SK-N-SH (cell line): ENCODE results near the gene PPFIBP2. TPM values are rescaled to one million over a fixed set of nuclear protein-coding genes. Genes with fewer than 3 reads are reported as not detected.

Experiments used
- CTCF ChIA-PET: fragments of 300-600, 350-600 bp; formaldehyde crosslinking; extraction: SDS; loops from one replicate; lab custom pipeline; 2021; lab: Yijun Ruan, JAX
- POLR2A ChIA-PET: fragments of 350-600 bp; sonication (Branson Sonifier 250); formaldehyde crosslinking; extraction: SDS; loops from one replicate; lab custom pipeline; 2020; ENCODE audit warnings: antibody characterized with exemption, inconsistent platforms; lab: Yijun Ruan, JAX
- DNase-seq: peaks from one replicate; pipeline ENCODE4 v3.0.0; 2012
- H2AFZ ChIP-seq: fragments of 200-600 bp; sonication (generic); 2 replicates; pipeline ENCODE4 v1.8.1; 2016; ENCODE audit warnings: antibody characterized with exemption, mild to moderate bottlenecking, low read depth
- H3F3A ChIP-seq: fragments of 200-600 bp; sonication (generic); replicated peaks from 2 replicates; pipeline ENCODE3; 2016; ENCODE audit warnings: antibody characterized with exemption, mild to moderate bottlenecking; ENCODE audit not compliant: insufficient read depth
- H3K27ac ChIP-seq, 2 experiments: fragments of 200-500 bp in 1 of 2; fragments of 200-600 bp in 1 of 2; sonication (Bioruptor generic) in 1 of 2; sonication (generic), shearing (Covaris generic) in 1 of 2; 2 replicates each; pipeline versions ENCODE4 v1.5.1 to v1.6.1; 2014 to 2016; ENCODE audit warnings: low read depth in 2 of 2, inconsistent platforms in 1 of 2, low read length in 1 of 2, mild to moderate bottlenecking in 1 of 2, mixed read lengths in 1 of 2
- H3K27me3 ChIP-seq: fragments of 200-600 bp; sonication (generic), shearing (Covaris generic); 2 replicates; pipeline ENCODE4 v1.6.1; 2016; ENCODE audit warnings: mixed run types; ENCODE audit not compliant: insufficient read depth
- H3K36me3 ChIP-seq, 2 experiments: fragments of 200-500 bp in 1 of 2; fragments of 200-600 bp in 1 of 2; sonication (Bioruptor generic) in 1 of 2; sonication (generic) in 1 of 2; replicated peaks in 1 of 2; 2 replicates each; pipeline versions ENCODE3 to v1.5.1; 2014 to 2016; ENCODE audit warnings: low read length in 1 of 2, mild to moderate bottlenecking in 1 of 2; ENCODE audit not compliant: insufficient read depth in 2 of 2, control insufficient read depth in 1 of 2
- H3K4me1 ChIP-seq, 2 experiments: fragments of 200-500 bp in 1 of 2; fragments of 200-600 bp in 1 of 2; sonication (Bioruptor generic) in 1 of 2; sonication (generic), shearing (Covaris generic) in 1 of 2; 2 replicates each; pipeline versions ENCODE4 v1.5.1 to v1.6.1; 2014 to 2016; ENCODE audit warnings: low read depth in 1 of 2, low read length in 1 of 2, mixed run types in 1 of 2; ENCODE audit not compliant: insufficient read depth in 2 of 2, control insufficient read depth in 1 of 2
- H3K4me2 ChIP-seq: fragments of 200-600 bp; sonication (generic), shearing (Covaris generic); 2 replicates; pipeline ENCODE4 v1.6.1; 2017; ENCODE audit warnings: mixed run types
- H3K4me3 ChIP-seq, 2 experiments: fragments of 200-500 bp in 1 of 2; fragments of 200-600 bp in 1 of 2; sonication (Bioruptor generic) in 1 of 2; sonication (generic), shearing (Covaris generic) in 1 of 2; 2 replicates each; pipeline versions ENCODE4 v1.5.1 to v1.8.1; 2014 to 2016; ENCODE audit warnings: low read depth in 2 of 2, inconsistent platforms in 1 of 2, low read length in 1 of 2, mild to moderate bottlenecking in 1 of 2, mixed read lengths in 1 of 2, moderate library complexity in 1 of 2
- H3K79me2 ChIP-seq: fragments of 200-600 bp; sonication (generic); 2 replicates; pipeline ENCODE4 v1.8.1; 2017; ENCODE audit warnings: mild to moderate bottlenecking; ENCODE audit not compliant: insufficient read depth
- H3K9ac ChIP-seq: fragments of 200-600 bp; sonication (generic); 2 replicates; pipeline ENCODE4 v1.6.1; 2017; ENCODE audit warnings: mixed run types
- H3K9me2 ChIP-seq: fragments of 200-600 bp; sonication (generic); 2 replicates; pipeline ENCODE4 v1.6.1; 2017; ENCODE audit warnings: mixed run types
- H3K9me3 ChIP-seq: fragments of 200-600 bp; sonication (generic); 2 replicates; pipeline ENCODE4 v1.6.1; 2017; ENCODE audit warnings: mixed run types, mild to moderate bottlenecking, moderate library complexity
- H4K20me1 ChIP-seq: fragments of 200-600 bp; sonication (generic); 2 replicates; pipeline ENCODE4 v1.6.1; 2017; ENCODE audit warnings: mild to moderate bottlenecking, mixed run types; ENCODE audit not compliant: insufficient read depth
- EP300 ChIP-seq, 2 experiments: IDR thresholded peaks; 2 replicates each; pipeline versions ENCODE4 v1.4.0 to v1.6.1; 2012; ENCODE audit warnings: borderline replicate concordance in 1 of 2, low read depth in 1 of 2, low read length in 1 of 2
- EZH2phosphoT487 ChIP-seq: fragments of 200-600 bp; sonication (generic); IDR thresholded peaks from 2 replicates; pipeline ENCODE4 v1.6.1; 2017; ENCODE audit warnings: low read depth, mixed run types, mild to moderate bottlenecking, antibody characterized with exemption, moderate library complexity, borderline replicate concordance
- FOXJ3 ChIP-seq: sonication (generic); formaldehyde crosslinking; IDR thresholded peaks from 2 replicates; pipeline ENCODE4 v1.5.1; 2020; ENCODE audit warnings: mild to moderate bottlenecking, missing genetic modification reagents
- GATA2 ChIP-seq: sonication (generic); formaldehyde crosslinking; IDR thresholded peaks from 2 replicates; pipeline ENCODE4 v1.5.0; 2020; ENCODE audit warnings: mild to moderate bottlenecking, missing genetic modification reagents
- MXI1 ChIP-seq: IDR thresholded peaks from 2 replicates; pipeline ENCODE4 v1.6.1; 2012; ENCODE audit warnings: mild to moderate bottlenecking, low read depth, low read length, improper control_type of control experiment
- NRF1 ChIP-seq: IDR thresholded peaks from 2 replicates; pipeline ENCODE4 v1.6.1; 2012; ENCODE audit warnings: low read depth, mild to moderate bottlenecking, low read length
- POLR2AphosphoS5 ChIP-seq: IDR thresholded peaks from 2 replicates; pipeline ENCODE4 v1.6.1; 2012; ENCODE audit warnings: low read depth, low read length
- SIN3A ChIP-seq: IDR thresholded peaks from 2 replicates; pipeline ENCODE4 v1.6.1; 2012; ENCODE audit warnings: low read depth, mild to moderate bottlenecking, low read length, moderate library complexity, borderline replicate concordance
- SMC3 ChIP-seq: IDR thresholded peaks from 2 replicates; pipeline ENCODE4 v1.6.1; 2012; ENCODE audit warnings: low read depth, low read length, improper control_type of control experiment
- WGBS: methylation state at CpG from one replicate; pipeline ENCODE4 v1.1.6; 2017; ENCODE audit warnings: low lambda C conversion rate; 5-methylcytosine and 5-hydroxymethylcytosine counted together
- polyA plus RNA-seq, 3 experiments: library from polyadenylated mRNA; depleted of rRNA; stranded (reverse); fragments of >200 nt; gene quantifications; 2 replicates each; pipeline ENCODE4 v1.2.3, GENCODE V29; 2012
- TF ChIP-seq, protein P1 (sequence below): fragments of 200-600 bp; sonication (generic); IDR thresholded peaks from 2 replicates; pipeline ENCODE4 v1.6.1; 2017; ENCODE audit warnings: antibody characterized with exemption, mild to moderate bottlenecking, moderate library complexity
- TF ChIP-seq, protein P2 (sequence below): IDR thresholded peaks from 2 replicates; pipeline ENCODE4 v1.6.1; 2012; ENCODE audit warnings: mild to moderate bottlenecking, low read depth, low read length, moderate library complexity
- TF ChIP-seq, protein P3 (sequence below): fragments of 150-350 bp; IDR thresholded peaks from 2 replicates; pipeline ENCODE4 v1.6.1; 2016; ENCODE audit warnings: mild to moderate bottlenecking, low read depth, low read length

The PPFIBP2 gene
- polyA plus RNA-seq, 1 of the 3 experiments (the other 2 are of a cell fraction): 0.67 TPM

DNA sequence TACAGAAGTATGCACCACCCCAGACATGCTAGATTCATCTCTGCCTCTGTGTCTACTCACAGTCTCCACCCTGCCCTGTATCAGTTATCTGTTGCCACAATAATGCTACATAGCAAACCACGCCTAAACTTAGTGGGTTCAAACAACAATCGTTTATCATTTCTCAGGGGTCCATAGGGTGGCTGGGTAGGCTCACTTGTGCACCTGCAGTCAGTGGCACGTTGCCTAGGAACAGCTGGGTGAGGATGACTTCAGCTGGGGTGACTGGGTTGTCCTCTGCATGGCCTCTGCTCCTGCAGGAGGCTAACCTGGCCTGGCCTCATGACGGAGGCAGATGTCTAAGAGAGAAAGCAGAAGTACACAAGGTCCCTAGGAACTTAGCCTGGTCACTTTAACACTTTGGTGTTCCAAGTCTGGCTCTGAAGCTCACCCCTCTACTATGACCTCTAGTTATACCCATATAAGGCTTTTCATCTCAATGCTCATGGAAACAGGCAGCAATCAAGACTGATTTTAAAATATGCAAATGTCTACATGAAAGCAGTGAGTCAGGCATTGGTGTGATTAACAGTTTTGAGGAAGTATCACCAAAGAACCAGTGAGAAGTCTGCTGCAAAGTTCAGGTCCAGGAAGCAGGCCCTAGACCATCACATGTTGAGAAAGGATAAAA is 17.8 kb upstream of the PPFIBP2 start:
- Histone ChIP-seq H3K79me2 (no peaks in the 10 kb centered on the region), H3K9me2 (no peaks in the 10 kb centered on the region), H4K20me1 (no peaks in the 10 kb centered on the region), H3K36me3 (no peaks in the 10 kb centered on the region), H3F3A (no peaks in the 10 kb centered on the region), H3K9me3 (no peaks in the 10 kb centered on the region), H3K4me1 (no peaks in the 10 kb centered on the region), H3K27me3 (no peaks in the 10 kb centered on the region), H3K4me3 (no peak overlapping the region), H3K9ac (no peak overlapping the region), H2AFZ (no peak overlapping the region), H3K27ac (no peak overlapping the region), H3K4me2 (no peak overlapping the region)
- TF ChIP-seq GATA2 (CRISPR knock-in tag) (no peak), EZH2phosphoT487 (no peak), EP300 (IDR thresholded peaks at IDR 0.05; ENCODE audit: borderline replicate concordance in 1 of 2, low read depth in 1 of 2, low read length in 1 of 2) (no peak), NRF1 (no peak), FOXJ3 (CRISPR knock-in tag) (no peak), SMC3 (no peak), MXI1 (no peak), SIN3A (no peak), POLR2AphosphoS5 (no peak)
- TF ChIP-seq, protein P1, sequence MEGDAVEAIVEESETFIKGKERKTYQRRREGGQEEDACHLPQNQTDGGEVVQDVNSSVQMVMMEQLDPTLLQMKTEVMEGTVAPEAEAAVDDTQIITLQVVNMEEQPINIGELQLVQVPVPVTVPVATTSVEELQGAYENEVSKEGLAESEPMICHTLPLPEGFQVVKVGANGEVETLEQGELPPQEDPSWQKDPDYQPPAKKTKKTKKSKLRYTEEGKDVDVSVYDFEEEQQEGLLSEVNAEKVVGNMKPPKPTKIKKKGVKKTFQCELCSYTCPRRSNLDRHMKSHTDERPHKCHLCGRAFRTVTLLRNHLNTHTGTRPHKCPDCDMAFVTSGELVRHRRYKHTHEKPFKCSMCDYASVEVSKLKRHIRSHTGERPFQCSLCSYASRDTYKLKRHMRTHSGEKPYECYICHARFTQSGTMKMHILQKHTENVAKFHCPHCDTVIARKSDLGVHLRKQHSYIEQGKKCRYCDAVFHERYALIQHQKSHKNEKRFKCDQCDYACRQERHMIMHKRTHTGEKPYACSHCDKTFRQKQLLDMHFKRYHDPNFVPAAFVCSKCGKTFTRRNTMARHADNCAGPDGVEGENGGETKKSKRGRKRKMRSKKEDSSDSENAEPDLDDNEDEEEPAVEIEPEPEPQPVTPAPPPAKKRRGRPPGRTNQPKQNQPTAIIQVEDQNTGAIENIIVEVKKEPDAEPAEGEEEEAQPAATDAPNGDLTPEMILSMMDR: no peak
- TF ChIP-seq, protein P2, sequence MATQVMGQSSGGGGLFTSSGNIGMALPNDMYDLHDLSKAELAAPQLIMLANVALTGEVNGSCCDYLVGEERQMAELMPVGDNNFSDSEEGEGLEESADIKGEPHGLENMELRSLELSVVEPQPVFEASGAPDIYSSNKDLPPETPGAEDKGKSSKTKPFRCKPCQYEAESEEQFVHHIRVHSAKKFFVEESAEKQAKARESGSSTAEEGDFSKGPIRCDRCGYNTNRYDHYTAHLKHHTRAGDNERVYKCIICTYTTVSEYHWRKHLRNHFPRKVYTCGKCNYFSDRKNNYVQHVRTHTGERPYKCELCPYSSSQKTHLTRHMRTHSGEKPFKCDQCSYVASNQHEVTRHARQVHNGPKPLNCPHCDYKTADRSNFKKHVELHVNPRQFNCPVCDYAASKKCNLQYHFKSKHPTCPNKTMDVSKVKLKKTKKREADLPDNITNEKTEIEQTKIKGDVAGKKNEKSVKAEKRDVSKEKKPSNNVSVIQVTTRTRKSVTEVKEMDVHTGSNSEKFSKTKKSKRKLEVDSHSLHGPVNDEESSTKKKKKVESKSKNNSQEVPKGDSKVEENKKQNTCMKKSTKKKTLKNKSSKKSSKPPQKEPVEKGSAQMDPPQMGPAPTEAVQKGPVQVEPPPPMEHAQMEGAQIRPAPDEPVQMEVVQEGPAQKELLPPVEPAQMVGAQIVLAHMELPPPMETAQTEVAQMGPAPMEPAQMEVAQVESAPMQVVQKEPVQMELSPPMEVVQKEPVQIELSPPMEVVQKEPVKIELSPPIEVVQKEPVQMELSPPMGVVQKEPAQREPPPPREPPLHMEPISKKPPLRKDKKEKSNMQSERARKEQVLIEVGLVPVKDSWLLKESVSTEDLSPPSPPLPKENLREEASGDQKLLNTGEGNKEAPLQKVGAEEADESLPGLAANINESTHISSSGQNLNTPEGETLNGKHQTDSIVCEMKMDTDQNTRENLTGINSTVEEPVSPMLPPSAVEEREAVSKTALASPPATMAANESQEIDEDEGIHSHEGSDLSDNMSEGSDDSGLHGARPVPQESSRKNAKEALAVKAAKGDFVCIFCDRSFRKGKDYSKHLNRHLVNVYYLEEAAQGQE: no peak
- TF ChIP-seq, protein P3, sequence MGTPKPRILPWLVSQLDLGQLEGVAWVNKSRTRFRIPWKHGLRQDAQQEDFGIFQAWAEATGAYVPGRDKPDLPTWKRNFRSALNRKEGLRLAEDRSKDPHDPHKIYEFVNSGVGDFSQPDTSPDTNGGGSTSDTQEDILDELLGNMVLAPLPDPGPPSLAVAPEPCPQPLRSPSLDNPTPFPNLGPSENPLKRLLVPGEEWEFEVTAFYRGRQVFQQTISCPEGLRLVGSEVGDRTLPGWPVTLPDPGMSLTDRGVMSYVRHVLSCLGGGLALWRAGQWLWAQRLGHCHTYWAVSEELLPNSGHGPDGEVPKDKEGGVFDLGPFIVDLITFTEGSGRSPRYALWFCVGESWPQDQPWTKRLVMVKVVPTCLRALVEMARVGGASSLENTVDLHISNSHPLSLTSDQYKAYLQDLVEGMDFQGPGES: no peak
- 30% methylated on average over 3 of the region's 4 CpGs for WGBS
- no peak for DNase-seq
- ChIA-PET POLR2A (no interaction called here), CTCF (interaction anchor here (0.8 to 1.2 kb wide), 2 partner anchors 9 to 12 kb away, joined by 3 read pairs; no protein-coding TSS in a partner anchor)
